Neural cell (in vitro differentiated cells): Measurements from ENCODE around the gene HDAC4. TPM values are rescaled to one million over a fixed set of nuclear protein-coding genes. Genes with fewer than 3 reads are reported as not detected.

Experiments used
- H2AFZ ChIP-seq: fragments of 200-600, 300-800 bp; sonication (generic), shearing (Covaris generic); 2 replicates; pipeline ENCODE4 v1.6.0; 2014; ENCODE audit warnings: low read depth, mild to moderate bottlenecking, antibody characterized with exemption, low read length, moderate library complexity
- H3F3A ChIP-seq: fragments of 200-600 bp; shearing (Covaris generic); 2 replicates; pipeline ENCODE4 v1.6.1; 2016; ENCODE audit warnings: mild to moderate bottlenecking, moderate library complexity, mixed read lengths, antibody characterized with exemption, low read length; ENCODE audit not compliant: insufficient read depth, poor library complexity, severe bottlenecking
- H3K27ac ChIP-seq: fragments of 200-600, 300-800 bp; sonication (generic), shearing (Covaris generic); 2 replicates; pipeline ENCODE4 v1.5.1; 2014; ENCODE audit warnings: mild to moderate bottlenecking, low read length, moderate library complexity
- H3K27me3 ChIP-seq: fragments of 300-800, 200-600 bp; sonication (generic), shearing (Covaris generic); 2 replicates; pipeline ENCODE4 v1.6.0; 2014; ENCODE audit warnings: mild to moderate bottlenecking, low read depth, low read length, moderate library complexity; ENCODE audit not compliant: insufficient read depth
- H3K36me3 ChIP-seq: fragments of 300-800, 200-600 bp; sonication (generic), shearing (Covaris generic); 2 replicates; pipeline ENCODE4 v1.5.1; 2014; ENCODE audit warnings: mild to moderate bottlenecking, antibody characterized with exemption, low read length, moderate library complexity; ENCODE audit not compliant: insufficient read depth
- H3K4me2 ChIP-seq: fragments of 300-800, 200-600 bp; sonication (generic), shearing (Covaris generic); 2 replicates; pipeline ENCODE4 v1.6.0; 2014; ENCODE audit warnings: mild to moderate bottlenecking, low read length
- H3K4me3 ChIP-seq: fragments of 300-800, 200-600 bp; sonication (generic), shearing (Covaris generic); 2 replicates; pipeline ENCODE4 v1.5.1; 2014; ENCODE audit warnings: mild to moderate bottlenecking, low read length, moderate library complexity
- H3K79me2 ChIP-seq: fragments of 200-600 bp; shearing (Covaris generic); replicated peaks from 2 replicates; pipeline ENCODE4 v1.6.0; 2014; ENCODE audit warnings: mild to moderate bottlenecking, low read length, moderate library complexity; ENCODE audit not compliant: insufficient read depth
- H3K9ac ChIP-seq: fragments of 300-800, 200-600 bp; sonication (generic), shearing (Covaris generic); 2 replicates; pipeline ENCODE4 v1.6.1; 2016; ENCODE audit warnings: mild to moderate bottlenecking, low read length, mixed read lengths
- H3K9me2 ChIP-seq: fragments of 200-600 bp; shearing (Covaris generic); 2 replicates; pipeline ENCODE4 v1.6.1; 2016; ENCODE audit warnings: mild to moderate bottlenecking, low read length, mixed read lengths; ENCODE audit not compliant: insufficient read depth
- H3K9me3 ChIP-seq: fragments of 200-600, 300-800 bp; sonication (generic), shearing (Covaris generic); 2 replicates; pipeline ENCODE4 v1.6.1; 2016; ENCODE audit warnings: mild to moderate bottlenecking, mixed run types, low read length, moderate library complexity, mixed read lengths
- H4K20me1 ChIP-seq: fragments of 200-600 bp; shearing (Covaris generic); 2 replicates; pipeline ENCODE4 v1.6.1; 2016; ENCODE audit warnings: mild to moderate bottlenecking, mixed run types; ENCODE audit not compliant: insufficient read depth
- EP300 ChIP-seq: fragments of 450-650 bp; conservative IDR thresholded peaks from 2 replicates; pipeline ENCODE4 v1.6.1; 2014; ENCODE audit warnings: antibody characterized with exemption, mild to moderate bottlenecking, moderate library complexity; ENCODE audit not compliant: poor library complexity, severe bottlenecking
- EZH2 ChIP-seq: fragments of 200-600, 300-800 bp; shearing (Covaris generic), sonication (generic); IDR thresholded peaks from 2 replicates; pipeline ENCODE4 v1.6.1; 2014; ENCODE audit warnings: antibody characterized with exemption, low read length, borderline replicate concordance, mild to moderate bottlenecking; ENCODE audit not compliant: insufficient read depth, poor library complexity, severe bottlenecking
- MXI1 ChIP-seq: fragments of 450-650 bp; conservative IDR thresholded peaks from 2 replicates; pipeline ENCODE4 v1.6.1; 2014; ENCODE audit warnings: antibody characterized with exemption, mild to moderate bottlenecking; ENCODE audit not compliant: poor library complexity, severe bottlenecking
- POLR2AphosphoS5 ChIP-seq: IDR thresholded peaks from 2 replicates; pipeline ENCODE4 v1.6.1; 2012
- RAD21 ChIP-seq: fragments of 450-650 bp; conservative IDR thresholded peaks from 2 replicates; pipeline ENCODE4 v1.6.1; 2014; ENCODE audit warnings: antibody characterized with exemption, mild to moderate bottlenecking, moderate library complexity
- SMC3 ChIP-seq: fragments of 450-650 bp; conservative IDR thresholded peaks from 2 replicates; pipeline ENCODE4 v1.6.1; 2014; ENCODE audit warnings: antibody characterized with exemption, mild to moderate bottlenecking, moderate library complexity; ENCODE audit not compliant: poor library complexity
- TAF1 ChIP-seq: IDR thresholded peaks from 2 replicates; pipeline ENCODE4 v1.6.1; 2012; ENCODE audit warnings: low read depth
- polyA plus RNA-seq: library from polyadenylated mRNA; depleted of rRNA; stranded (reverse); fragments of >200 nt; gene quantifications from 2 replicates; pipeline ENCODE4 v1.2.3, GENCODE V29; 2014
- TF ChIP-seq, protein P1 (sequence below): fragments of 450-650 bp; IDR thresholded peaks from 2 replicates; pipeline ENCODE4 v1.5.1; 2014; ENCODE audit warnings: antibody characterized with exemption, mild to moderate bottlenecking, moderate library complexity; ENCODE audit not compliant: poor library complexity, severe bottlenecking
- TF ChIP-seq, protein P2 (sequence below): IDR thresholded peaks from 2 replicates; pipeline ENCODE4 v1.6.1; 2012; ENCODE audit warnings: borderline replicate concordance

HDAC4 gene
- polyA plus RNA-seq, 1 donor from 2014 or later: 3.4 TPM

DNA sequence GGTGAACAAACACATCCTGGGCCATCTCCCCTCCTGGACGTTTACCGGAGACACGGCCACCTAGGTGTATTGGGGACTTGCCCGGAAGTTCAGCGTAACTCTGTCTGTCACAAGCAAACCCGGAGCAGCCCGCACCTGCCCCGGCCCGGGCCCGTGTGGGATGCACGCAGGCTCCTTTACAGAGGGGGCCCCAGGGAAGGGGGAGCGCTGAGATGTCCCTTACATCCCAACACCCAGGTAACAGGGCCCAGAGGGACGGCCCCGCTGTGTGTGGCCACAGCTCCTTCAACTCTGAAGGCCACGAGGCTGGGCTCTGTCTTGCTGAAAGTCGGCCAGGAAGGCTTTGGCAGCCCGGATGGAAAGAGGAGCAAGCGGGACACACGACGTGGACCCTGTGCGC, 340.1 kb downstream of the HDAC4 start:
- Histone ChIP-seq H3F3A (no peaks in the 10 kb centered on the region), H3K79me2 (no peaks in the 10 kb centered on the region), H3K27me3 (no peaks in the 10 kb centered on the region), H3K27ac (no peak overlapping the region), H3K9ac (no peak overlapping the region), H3K36me3 (no peaks in the 10 kb centered on the region), H3K4me2 (no peak overlapping the region), H4K20me1 (no peaks in the 10 kb centered on the region), H3K9me2 (no peaks in the 10 kb centered on the region), H3K9me3 (peaks cover 2% of the 10 kb centered on the region), H2AFZ (no peak overlapping the region), H3K4me3 (no peak overlapping the region)
- TF ChIP-seq SMC3 (no peak), TAF1 (no peak), EZH2 (no peak), MXI1 (no peak), RAD21 (no peak), POLR2AphosphoS5 (no peak), EP300 (no peak)
- TF ChIP-seq, protein P1, sequence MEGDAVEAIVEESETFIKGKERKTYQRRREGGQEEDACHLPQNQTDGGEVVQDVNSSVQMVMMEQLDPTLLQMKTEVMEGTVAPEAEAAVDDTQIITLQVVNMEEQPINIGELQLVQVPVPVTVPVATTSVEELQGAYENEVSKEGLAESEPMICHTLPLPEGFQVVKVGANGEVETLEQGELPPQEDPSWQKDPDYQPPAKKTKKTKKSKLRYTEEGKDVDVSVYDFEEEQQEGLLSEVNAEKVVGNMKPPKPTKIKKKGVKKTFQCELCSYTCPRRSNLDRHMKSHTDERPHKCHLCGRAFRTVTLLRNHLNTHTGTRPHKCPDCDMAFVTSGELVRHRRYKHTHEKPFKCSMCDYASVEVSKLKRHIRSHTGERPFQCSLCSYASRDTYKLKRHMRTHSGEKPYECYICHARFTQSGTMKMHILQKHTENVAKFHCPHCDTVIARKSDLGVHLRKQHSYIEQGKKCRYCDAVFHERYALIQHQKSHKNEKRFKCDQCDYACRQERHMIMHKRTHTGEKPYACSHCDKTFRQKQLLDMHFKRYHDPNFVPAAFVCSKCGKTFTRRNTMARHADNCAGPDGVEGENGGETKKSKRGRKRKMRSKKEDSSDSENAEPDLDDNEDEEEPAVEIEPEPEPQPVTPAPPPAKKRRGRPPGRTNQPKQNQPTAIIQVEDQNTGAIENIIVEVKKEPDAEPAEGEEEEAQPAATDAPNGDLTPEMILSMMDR: no peak
- TF ChIP-seq, protein P2, sequence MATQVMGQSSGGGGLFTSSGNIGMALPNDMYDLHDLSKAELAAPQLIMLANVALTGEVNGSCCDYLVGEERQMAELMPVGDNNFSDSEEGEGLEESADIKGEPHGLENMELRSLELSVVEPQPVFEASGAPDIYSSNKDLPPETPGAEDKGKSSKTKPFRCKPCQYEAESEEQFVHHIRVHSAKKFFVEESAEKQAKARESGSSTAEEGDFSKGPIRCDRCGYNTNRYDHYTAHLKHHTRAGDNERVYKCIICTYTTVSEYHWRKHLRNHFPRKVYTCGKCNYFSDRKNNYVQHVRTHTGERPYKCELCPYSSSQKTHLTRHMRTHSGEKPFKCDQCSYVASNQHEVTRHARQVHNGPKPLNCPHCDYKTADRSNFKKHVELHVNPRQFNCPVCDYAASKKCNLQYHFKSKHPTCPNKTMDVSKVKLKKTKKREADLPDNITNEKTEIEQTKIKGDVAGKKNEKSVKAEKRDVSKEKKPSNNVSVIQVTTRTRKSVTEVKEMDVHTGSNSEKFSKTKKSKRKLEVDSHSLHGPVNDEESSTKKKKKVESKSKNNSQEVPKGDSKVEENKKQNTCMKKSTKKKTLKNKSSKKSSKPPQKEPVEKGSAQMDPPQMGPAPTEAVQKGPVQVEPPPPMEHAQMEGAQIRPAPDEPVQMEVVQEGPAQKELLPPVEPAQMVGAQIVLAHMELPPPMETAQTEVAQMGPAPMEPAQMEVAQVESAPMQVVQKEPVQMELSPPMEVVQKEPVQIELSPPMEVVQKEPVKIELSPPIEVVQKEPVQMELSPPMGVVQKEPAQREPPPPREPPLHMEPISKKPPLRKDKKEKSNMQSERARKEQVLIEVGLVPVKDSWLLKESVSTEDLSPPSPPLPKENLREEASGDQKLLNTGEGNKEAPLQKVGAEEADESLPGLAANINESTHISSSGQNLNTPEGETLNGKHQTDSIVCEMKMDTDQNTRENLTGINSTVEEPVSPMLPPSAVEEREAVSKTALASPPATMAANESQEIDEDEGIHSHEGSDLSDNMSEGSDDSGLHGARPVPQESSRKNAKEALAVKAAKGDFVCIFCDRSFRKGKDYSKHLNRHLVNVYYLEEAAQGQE: no peak

DNA sequence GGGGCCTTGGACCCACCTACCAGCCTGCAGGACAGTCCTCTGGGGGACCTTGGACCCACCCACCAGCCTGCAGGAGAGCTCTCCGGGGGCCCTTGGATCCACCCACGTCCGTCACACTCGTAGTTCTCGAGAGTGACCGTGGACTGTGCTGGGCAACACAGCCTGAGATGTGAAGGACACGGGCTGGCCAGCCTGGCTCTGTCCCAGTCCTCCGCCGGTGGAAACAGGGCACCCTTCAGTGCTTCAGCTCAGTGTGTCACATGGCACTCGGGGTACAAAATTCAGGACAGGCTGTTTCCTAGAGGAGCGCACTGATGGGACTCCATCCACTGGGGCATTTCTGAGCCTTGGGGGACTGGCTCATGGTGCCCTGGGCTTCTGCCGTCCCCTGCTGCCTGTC, 341.0 kb downstream of the HDAC4 start:
- no peak overlapping the region for H3K4me3 ChIP-seq
- H3K27me3 ChIP-seq: no peaks in the 10 kb centered on the region
- no peaks in the 10 kb centered on the region for H3K9me2 ChIP-seq
- TF ChIP-seq EZH2 (no peak), EP300 (no peak), TAF1 (no peak), POLR2AphosphoS5 (no peak), MXI1 (no peak), RAD21 (no peak), SMC3 (no peak)
- TF ChIP-seq, protein P1: no peak
- TF ChIP-seq, protein P2: no peak
- H3K4me2 ChIP-seq: no peak overlapping the region
- H3K9ac ChIP-seq: no peak overlapping the region
- no peak overlapping the region for H3K27ac ChIP-seq
- H3K36me3 ChIP-seq: no peaks in the 10 kb centered on the region
- no peaks in the 10 kb centered on the region for H3F3A ChIP-seq
- H3K79me2 ChIP-seq: no peaks in the 10 kb centered on the region
- H3K9me3 ChIP-seq: peaks cover 2% of the 10 kb centered on the region
- no peaks in the 10 kb centered on the region for H4K20me1 ChIP-seq
- H2AFZ ChIP-seq: no peak overlapping the region
